K562 (cell line): ENCODE measurements around the gene ACSS2. TPM values are rescaled to one million over a fixed set of nuclear protein-coding genes. Genes with fewer than 3 reads are reported as not detected.

Source experiments
- CREBBP ChIP-seq: IDR thresholded peaks from one replicate; pipeline ENCODE4 v1.6.1; 2012; ENCODE audit warnings: low read depth, mild to moderate bottlenecking, control low read depth, inconsistent platforms, low read length
- CTCFL ChIP-seq: IDR thresholded peaks from 2 replicates; pipeline ENCODE4 v1.6.1; 2011; ENCODE audit warnings: borderline replicate concordance, low read depth, mild to moderate bottlenecking, moderate library complexity, low read length; ENCODE audit not compliant: insufficient read depth, poor library complexity, severe bottlenecking
- EP300 ChIP-seq: IDR thresholded peaks from 2 replicates; pipeline ENCODE4 v1.6.1; 2012; ENCODE audit warnings: low read length, improper control_type of control experiment
- EWSR1 ChIP-seq: fragments of 450-650 bp; IDR thresholded peaks from 2 replicates; pipeline ENCODE4 v1.6.1; 2018; ENCODE audit warnings: borderline replicate concordance, mild to moderate bottlenecking, low read depth, moderate library complexity; ENCODE audit not compliant: partially characterized antibody
- FOXP4 ChIP-seq: sonication (generic); formaldehyde crosslinking; IDR thresholded peaks from 2 replicates; pipeline ENCODE4 v1.8.0; 2022; ENCODE audit warnings: mild to moderate bottlenecking, missing genetic modification reagents, borderline replicate concordance
- ILF3 ChIP-seq: fragments of 450-650 bp; IDR thresholded peaks from 2 replicates; pipeline ENCODE4 v1.6.1; 2018; ENCODE audit warnings: antibody characterized with exemption, mild to moderate bottlenecking, moderate library complexity, borderline replicate concordance
- MYBL2 ChIP-seq, 2 experiments: fragments of 450-650 bp in 1 of 2; sonication (generic) in 1 of 2; formaldehyde crosslinking in 1 of 2; IDR thresholded peaks; 2 replicates each; pipeline versions ENCODE4 v1.6.1 to v1.8.1; 2017 to 2022; ENCODE audit warnings: borderline replicate concordance in 1 of 2, inconsistent platforms in 1 of 2, low read depth in 1 of 2, mild to moderate bottlenecking in 1 of 2, missing genetic modification reagents in 1 of 2, moderate library complexity in 1 of 2
- PHF21A ChIP-seq: fragments of 450-650 bp; IDR thresholded peaks from 2 replicates; pipeline ENCODE4 v1.6.1; 2017; ENCODE audit warnings: low read depth, borderline replicate concordance
- PTRF ChIP-seq: fragments of 450-650 bp; IDR thresholded peaks from 2 replicates; pipeline ENCODE4 v1.6.1; 2016; ENCODE audit warnings: mild to moderate bottlenecking, missing genetic modification characterization, missing compliant biosample characterization
- SIRT6 ChIP-seq: IDR thresholded peaks from one replicate; pipeline ENCODE4 v1.6.1; 2012; ENCODE audit warnings: low read depth, mild to moderate bottlenecking, control low read depth, inconsistent platforms, low read length, moderate library complexity
- STAT5B ChIP-seq: fragments of 250-450 bp; sonication (Bioruptor Pico); IDR thresholded peaks from 2 replicates; pipeline ENCODE4 v1.8.0; 2021; ENCODE audit warnings: mild to moderate bottlenecking, inconsistent platforms
- TARDBP ChIP-seq: fragments of 450-650 bp; IDR thresholded peaks from 2 replicates; pipeline ENCODE4 v1.6.1; 2016
- TEAD1 ChIP-seq, 2 experiments: fragments of 450-650 bp in 1 of 2; sonication (generic) in 1 of 2; formaldehyde crosslinking; IDR thresholded peaks; 2 replicates each; pipeline versions ENCODE4 v1.4.0 to v1.8.0; 2020 to 2022; ENCODE audit warnings: mild to moderate bottlenecking in 2 of 2, missing genetic modification reagents in 1 of 2
- TRIM28 ChIP-seq: fragments of 450-650 bp; IDR thresholded peaks from 2 replicates; pipeline ENCODE4 v1.6.1; 2017
- YY1 ChIP-seq, 3 experiments: IDR thresholded peaks; 2 replicates each; pipeline ENCODE4 v1.6.1; 2011; ENCODE audit warnings: low read length in 2 of 3, mild to moderate bottlenecking in 2 of 3, moderate library complexity in 2 of 3, borderline replicate concordance in 1 of 3, control low read depth in 1 of 3, low read depth in 1 of 3; ENCODE audit not compliant: insufficient read depth in 3 of 3, insufficient replicate concordance in 2 of 3, control insufficient read depth in 1 of 3, insufficient read length in 1 of 3; ENCODE audit errors: extremely low read depth in 1 of 3
- ZBTB7A ChIP-seq: IDR thresholded peaks from 2 replicates; pipeline ENCODE4 v1.6.1; 2011; ENCODE audit warnings: low read depth, mild to moderate bottlenecking, low read length, moderate library complexity, borderline replicate concordance; ENCODE audit not compliant: control insufficient read depth
- ZNF518B ChIP-seq: fragments of 250-450 bp; sonication (Bioruptor Pico); IDR thresholded peaks from 2 replicates; pipeline ENCODE4 v1.5.0; 2021; ENCODE audit warnings: mild to moderate bottlenecking, moderate library complexity
- polyA plus RNA-seq, 8 experiments: library from polyadenylated mRNA; depleted of rRNA in 4 of 8; stranded (reverse) in 5 of 8; unstranded in 3 of 8; fragments of >200 nt; fragmentation: Nextera tagmentation in 2 of 8; fragmentation: Illumina TruSeq in 1 of 8; extraction: Ambion mirVana in 2 of 8; extraction: Trizol in 1 of 8; gene quantifications; 2 replicates each; pipeline versions ENCODE4 v1.2.1 to v1.2.3, GENCODE V29; 2011 to 2014; ENCODE audit warnings: inconsistent platforms in 1 of 8, missing spikeins in 1 of 8
- total RNA-seq, 7 experiments: library from RNA; depleted of rRNA in 6 of 7; stranded (reverse); fragments of >200 nt in 6 of 7; fragmentation: Illumina TruSeq in 2 of 7; extraction: Trizol in 2 of 7; gene quantifications; 2 replicates each; pipeline versions ENCODE4 v1.2.1 to v1.2.3, GENCODE V29; 2011 to 2021; ENCODE audit warnings: low replicate concordance in 1 of 7

The ACSS2 gene
- total and polyA plus RNA-seq, 9 of the 15 experiments (the other 6 are each of a cell fraction or from before 2014, with no cell fraction given), result 21.9 to 246 (median 66.2) TPM

GRCh38 chr20:34955231-34956040, 79.0 kb downstream of the ACSS2 start, which contains the start of the genes GSS and MYH7B (continued):
- TF ChIP-seq ZBTB7A, result peak; percentile 90
- TF ChIP-seq MYBL2 (IDR thresholded peaks at IDR 0.05; ENCODE audit: low read depth), result no peak
- no peak for TF ChIP-seq MYBL2 (CRISPR knock-in tag; IDR thresholded peaks at IDR 0.05; ENCODE audit: borderline replicate concordance)
- no peak for TF ChIP-seq ILF3
- peak; percentile 47; the same call in 1 of the 2 replicates for TF ChIP-seq FOXP4
- TF ChIP-seq TARDBP, result no peak
- TF ChIP-seq PHF21A, result no peak
- peak in 1 of 2 experiments; percentile 84; a peak in 2 of 4 replicates for TF ChIP-seq TEAD1 (CRISPR knock-in tag; IDR thresholded peaks at IDR 0.05)
- no peak for TF ChIP-seq CREBBP
- no peak for TF ChIP-seq ZNF518B (CRISPR knock-in tag)
- TF ChIP-seq SIRT6, result no peak
- TF ChIP-seq YY1 (IDR thresholded peaks at IDR 0.05; ENCODE audit: borderline replicate concordance in 1 of 3, control insufficient read depth in 1 of 3, extremely low read depth in 1 of 3, insufficient read depth in 3 of 3, insufficient read length in 1 of 3, insufficient replicate concordance in 2 of 3, low read depth in 1 of 3, low read length in 2 of 3), result peak in 2 of 3 experiments; percentile 6 to 34
- TF ChIP-seq EP300, result no peak
- no peak for TF ChIP-seq STAT5B (CRISPR knock-in tag)
- TF ChIP-seq EWSR1, result no peak
- TF ChIP-seq CTCFL, result peak; percentile 46
- 0 out of 2 replicates have a peak, but pooled peaks have one; percentile 18 for TF ChIP-seq TRIM28
- no peak for TF ChIP-seq PTRF (tag)
